Erythroblast (primary cell): Measurements from ENCODE around the gene ASMTL.
"Not testable (repeated sequence)": the region's sequence is repeated elsewhere in the genome, so short reads cannot be mapped to it uniquely, and the experiment has no call there.

ENCODE experiments used
- GATA1 ChIP-seq: IDR thresholded peaks from 2 replicates; pipeline ENCODE4 v1.6.1; 2011; ENCODE audit warnings: low read depth, mild to moderate bottlenecking, control low read depth, low read length, moderate library complexity
- POLR2A ChIP-seq: IDR thresholded peaks from 2 replicates; pipeline ENCODE4 v1.6.1; 2011; ENCODE audit warnings: mild to moderate bottlenecking, low read length

GRCh38 chrX:1489354-1489753 is 36.6 kb upstream of the ASMTL start:
- not testable (repeated sequence) for TF ChIP-seq POLR2A, GATA1
